ENCODE results near the gene RC3H1. TPM values are rescaled to one million over a fixed set of nuclear protein-coding genes. Genes with fewer than 3 reads are reported as not detected.
"Not testable (repeated sequence)": the region's sequence is repeated elsewhere in the genome, so short reads cannot be mapped to it uniquely, and the experiment has no call there.

Gene RC3H1
- polyA plus RNA-seq, 4 donors, result 9.5 to 14.3 (median 13.7) TPM

DNA sequence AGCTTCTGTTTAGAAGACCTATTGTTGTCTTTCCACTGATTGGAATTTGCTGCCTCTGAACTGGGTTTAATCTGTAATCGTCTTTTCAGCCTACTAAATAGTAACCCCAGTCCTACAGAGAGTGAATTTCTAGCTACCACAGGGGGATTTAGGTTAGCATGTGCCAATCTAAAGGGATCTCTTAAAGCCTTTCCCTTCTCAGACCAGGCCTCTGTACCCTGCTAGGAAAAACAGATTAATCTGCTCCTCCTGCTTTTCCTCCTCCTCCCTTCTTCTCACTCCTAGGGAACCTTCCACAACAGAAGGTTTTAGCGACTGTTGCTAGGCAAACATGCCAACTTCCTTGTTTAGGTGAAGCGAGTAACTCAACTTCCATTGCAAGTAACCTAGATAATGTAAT is 1.3 kb upstream of the RC3H1 start:
- DNase-seq (ENCODE audit: low read depth in 4 of 4, low spot score in 3 of 4), result peak in 3 of 4 donors; percentile 22 to 49 (median 38)

DNA sequence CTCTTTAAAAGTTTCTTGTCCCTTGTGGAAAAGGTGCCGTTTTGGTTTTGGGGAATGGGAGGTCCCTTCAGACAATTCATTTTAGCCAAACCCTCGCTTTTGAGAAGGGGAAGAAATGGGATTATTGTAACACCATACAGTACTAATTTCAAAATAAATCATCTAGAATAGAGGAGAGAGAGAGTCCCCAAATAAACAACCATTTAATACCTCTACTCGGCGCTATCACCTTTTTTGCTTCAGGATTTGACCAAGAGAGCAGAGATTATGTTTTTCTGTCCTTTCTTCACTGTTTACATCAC is 770 bp upstream of the RC3H1 start:
- no peak for DNase-seq (ENCODE audit: low read depth in 4 of 4, low spot score in 3 of 4)

DNA sequence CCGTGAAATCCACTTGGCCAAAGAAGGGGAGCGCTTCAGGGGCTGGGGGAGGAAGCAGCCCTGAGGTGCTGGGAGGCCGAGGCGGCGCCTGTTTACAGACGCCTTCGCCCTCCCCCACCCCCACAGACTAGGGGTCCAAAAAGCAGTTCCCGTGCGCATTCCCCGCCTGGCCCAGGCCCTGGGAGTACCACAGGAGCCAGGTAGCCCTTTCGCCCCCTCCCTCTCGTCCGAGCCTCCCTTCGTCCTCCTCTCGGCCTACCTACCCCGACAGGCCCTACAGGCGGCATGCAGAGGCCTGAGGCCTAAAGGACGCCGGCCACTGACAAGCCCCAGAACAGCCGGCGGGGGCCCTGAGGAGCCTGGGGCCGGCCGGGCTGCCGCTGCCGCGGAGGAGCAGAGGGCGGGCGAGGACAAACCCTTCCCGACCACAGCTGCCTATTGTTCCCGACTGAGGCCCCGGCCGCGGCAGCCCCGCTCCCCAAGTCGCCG is 522 bp downstream of the RC3H1 start:
- peak in 3 of 4 donors; percentile 32 to 56 (median 40) for DNase-seq (ENCODE audit: low read depth in 4 of 4, low spot score in 3 of 4)

DNA sequence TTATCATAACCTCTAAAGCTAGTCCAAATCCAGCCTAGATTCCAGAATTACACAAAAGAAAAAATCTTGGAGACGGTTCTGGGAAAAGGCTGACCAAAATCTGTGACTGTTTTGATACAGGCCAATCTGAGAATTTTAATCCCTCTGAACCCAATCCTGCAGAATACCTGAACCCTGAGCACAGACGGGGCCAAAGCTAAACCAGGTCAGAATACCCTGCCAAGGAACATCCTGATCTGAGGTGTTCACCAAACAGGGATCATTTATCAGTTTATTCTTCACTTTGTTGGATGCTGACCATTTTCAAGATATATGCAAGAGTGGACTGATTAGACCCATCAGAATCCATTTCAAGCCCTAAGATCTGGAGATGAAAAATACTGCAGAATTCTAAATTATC is 3.6 kb downstream of the RC3H1 start:
- DNase-seq (ENCODE audit: low read depth in 4 of 4, low spot score in 3 of 4), result no peak

DNA sequence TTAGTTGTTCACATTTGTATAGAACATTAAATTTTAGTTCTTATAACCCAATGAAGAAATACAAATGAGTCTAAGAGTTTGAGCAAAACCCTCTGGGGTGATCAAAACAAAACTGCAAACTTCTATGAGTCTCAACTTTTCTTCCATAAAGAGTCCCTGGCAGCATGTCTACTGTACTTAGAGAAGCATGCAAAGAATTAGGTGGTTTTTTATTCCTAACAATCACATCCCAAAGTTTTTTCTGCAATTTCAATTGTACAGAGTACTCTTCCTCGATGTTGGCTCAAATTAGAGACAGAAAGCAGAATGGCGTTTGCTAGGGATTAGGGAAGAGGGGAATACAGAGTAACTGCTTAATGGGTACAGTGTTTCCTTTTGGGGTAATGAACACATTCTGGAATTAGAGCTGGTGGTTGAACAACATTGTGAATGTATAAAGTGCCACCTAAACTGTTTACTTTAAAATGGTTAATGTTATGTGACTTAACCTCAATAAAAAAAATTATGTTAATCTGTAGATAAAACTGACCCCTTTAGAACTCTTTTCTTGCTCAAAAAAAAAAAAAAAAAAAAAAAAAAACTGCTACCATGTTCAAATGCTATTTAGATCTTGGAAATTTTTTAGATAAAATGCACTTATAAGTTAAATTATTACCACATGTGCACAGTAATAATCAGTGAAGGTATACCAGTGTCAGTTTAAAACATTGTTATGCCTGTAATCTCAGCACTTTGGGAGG is 4.8 kb downstream of the RC3H1 start:
- DNase-seq (ENCODE audit: low read depth in 4 of 4, low spot score in 3 of 4), result no peak

DNA sequence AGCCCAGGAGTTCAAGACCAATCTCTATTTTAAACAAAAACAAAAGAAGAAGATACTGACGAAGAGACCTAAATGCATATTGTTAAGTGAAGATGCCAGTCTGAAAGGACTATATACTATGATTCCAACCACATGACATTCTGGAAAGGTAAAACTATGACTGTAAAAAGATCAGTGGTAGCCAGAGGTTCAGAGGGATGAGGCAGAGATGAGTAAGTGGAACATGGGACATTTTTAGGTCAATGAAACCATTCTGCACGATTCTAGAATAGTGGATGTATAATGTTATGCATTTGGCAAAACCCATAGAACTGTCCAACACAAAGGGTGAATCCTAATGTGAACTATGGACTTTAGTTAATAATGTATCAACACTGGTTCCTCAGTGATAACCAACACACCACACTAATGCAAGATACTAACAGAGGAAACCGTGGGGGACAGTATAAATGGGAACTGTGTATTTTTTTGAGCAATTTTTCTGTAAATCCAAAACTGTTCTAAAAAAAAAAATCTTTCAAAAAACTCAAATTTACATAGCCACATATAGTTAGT is 8.2 kb downstream of the RC3H1 start:
- DNase-seq (ENCODE audit: low read depth in 4 of 4, low spot score in 3 of 4), result no peak

DNA sequence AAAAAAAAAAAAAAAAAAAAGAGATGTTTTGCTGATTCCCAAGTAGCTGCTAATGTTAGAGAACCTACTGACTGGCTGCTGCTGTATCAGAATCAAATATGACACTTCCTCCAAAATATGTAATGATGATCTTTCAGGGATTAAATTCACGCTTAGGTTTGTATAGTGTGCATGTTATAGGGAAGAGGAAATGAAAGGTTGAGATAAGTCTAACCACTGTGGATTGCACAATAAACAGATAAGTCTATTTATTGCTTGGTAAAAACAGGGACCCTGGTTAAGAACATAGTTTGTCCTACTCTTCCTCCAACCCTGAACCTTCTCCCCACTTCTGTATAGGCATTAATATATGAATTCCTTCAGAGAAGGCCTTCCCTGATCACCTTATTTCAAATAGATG is 13.2 kb downstream of the RC3H1 start:
- no peak for DNase-seq (ENCODE audit: low read depth in 4 of 4, low spot score in 3 of 4)

DNA sequence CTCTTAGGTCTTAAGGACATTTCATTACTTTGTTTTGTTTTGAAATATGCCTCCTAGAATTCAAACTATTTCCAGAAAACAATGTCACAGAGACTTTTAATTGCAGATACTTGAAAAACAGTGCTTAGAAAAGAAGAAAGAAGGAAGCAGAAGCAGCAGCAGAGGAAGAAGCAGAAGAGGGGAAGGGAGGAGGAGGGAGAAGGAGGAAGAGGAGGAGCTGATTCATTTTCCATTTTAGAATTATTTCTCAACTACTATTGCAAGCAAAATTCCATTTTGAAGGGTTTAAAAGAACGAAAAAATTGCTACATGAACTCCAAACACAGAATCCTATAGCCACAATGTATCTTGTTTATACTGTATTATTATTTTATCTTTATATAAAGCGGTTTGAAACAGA is 13.9 kb downstream of the RC3H1 start:
- DNase-seq (ENCODE audit: low read depth in 4 of 4, low spot score in 3 of 4), result no peak

DNA sequence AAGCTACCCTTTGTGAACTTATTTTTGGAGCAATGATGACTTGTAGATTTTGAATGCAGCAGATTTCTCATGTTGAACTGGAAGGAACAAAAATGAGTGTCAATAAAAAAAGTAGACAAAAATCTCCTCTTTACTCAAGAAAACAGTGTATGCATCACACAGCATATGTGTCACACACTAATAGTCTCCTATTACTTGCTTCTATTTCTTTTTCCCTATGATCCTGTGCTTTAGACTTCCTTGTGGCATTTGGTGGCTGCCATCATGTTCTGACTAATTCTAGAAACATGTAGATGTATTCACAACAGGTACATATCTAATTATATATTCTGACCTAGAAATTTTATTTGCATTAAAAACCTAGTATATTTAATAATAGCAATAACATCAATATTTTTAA is 14.3 kb downstream of the RC3H1 start:
- DNase-seq (ENCODE audit: low read depth in 4 of 4, low spot score in 3 of 4), result no peak

DNA sequence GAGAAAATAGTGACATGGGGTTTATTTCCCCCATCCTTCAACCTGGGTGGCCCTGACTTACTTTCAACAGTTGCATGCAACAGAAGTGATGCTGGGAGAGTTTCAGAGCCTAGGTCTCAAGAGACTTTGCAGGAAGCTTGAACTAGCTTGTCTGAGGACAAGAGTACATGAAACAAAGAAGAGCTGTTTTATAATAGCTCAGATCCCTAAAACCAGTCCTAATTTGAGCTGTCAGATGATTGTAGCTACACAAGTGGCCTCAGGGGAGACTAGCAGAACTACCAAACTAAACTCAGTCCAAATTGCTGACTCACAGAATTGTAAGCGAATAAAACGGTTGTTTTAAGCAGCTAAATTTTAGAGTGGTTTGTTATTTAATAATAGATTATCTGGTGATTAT is 17.1 kb downstream of the RC3H1 start:
- DNase-seq (ENCODE audit: low read depth in 4 of 4, low spot score in 3 of 4), result no peak

DNA sequence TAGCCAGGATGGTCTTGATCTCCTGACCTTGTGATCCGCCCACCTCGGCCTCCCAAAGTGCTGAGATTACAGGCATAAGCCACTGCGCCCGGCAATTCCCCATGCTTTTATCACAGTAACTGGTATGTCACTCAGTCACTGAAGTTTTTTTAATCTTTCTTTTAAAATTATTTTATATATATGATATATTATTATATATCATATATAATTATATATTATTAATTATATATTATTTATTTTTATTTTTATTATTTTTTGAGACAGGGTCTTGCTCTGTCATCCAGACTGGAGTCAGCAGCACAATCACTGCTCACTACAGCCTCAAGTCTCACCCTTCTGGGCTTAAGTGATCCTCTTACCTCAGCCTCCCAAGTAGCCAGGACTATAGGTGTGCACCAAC is 18.3 kb downstream of the RC3H1 start:
- DNase-seq (ENCODE audit: low read depth in 4 of 4, low spot score in 3 of 4), result no peak

DNA sequence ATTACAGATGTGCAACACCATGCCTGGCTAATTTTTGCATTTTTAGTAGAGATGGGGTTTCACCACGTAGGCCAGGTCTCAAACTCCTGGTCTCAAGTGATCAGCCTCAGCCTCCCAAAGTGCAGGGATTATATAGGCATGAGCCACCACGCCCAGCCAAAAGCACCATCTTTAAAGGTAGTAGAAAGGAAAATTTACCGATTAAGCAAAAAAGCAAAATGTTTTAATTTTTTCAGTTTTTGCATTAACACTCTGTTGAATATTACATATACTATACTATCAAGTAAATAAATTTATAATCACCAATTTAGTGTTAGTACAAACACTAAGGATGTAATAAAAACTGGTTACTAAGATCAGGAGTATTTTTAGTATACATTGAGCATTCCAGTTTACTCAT is 20.6 kb downstream of the RC3H1 start:
- no peak for DNase-seq (ENCODE audit: low read depth in 4 of 4, low spot score in 3 of 4)

DNA sequence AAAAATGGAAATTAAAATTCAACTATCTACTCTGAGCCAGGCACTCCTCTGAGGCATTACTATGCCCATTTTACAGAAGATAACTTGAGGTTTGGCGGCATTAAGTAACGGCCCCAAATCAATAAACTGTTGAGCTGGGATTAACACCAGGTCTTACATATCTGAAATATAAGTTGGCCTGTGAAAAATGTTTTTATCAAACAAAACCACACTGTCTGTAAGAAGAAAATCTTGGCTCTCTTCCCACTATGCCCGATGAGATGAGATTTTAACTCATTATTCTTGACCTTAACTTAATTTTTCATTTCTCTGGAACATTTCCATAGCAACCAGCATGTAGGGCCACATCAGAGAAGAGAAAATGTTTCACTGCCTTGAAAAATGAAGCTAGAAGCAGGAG is 21.8 kb downstream of the RC3H1 start:
- no peak for DNase-seq (ENCODE audit: low read depth in 4 of 4, low spot score in 3 of 4)

DNA sequence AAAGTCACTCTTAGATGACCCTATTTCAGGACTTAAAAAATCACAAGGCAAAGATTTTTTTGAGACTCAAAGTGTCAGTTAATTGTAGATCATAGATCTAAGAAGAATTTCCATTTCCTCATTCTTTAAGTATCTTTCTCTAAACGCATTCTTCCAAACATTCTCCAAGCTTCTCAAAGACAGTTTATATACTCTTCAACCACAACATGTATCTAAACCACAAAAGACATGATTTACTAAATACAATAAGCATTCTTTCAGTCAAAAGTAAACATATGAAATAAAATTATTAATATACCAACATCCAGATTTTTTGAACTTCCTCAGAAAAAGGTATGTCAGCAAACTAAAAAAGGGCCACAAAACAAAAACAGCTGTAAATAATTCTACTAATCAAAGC is 24.4 kb downstream of the RC3H1 start:
- DNase-seq (ENCODE audit: low read depth in 4 of 4, low spot score in 3 of 4), result no peak

DNA sequence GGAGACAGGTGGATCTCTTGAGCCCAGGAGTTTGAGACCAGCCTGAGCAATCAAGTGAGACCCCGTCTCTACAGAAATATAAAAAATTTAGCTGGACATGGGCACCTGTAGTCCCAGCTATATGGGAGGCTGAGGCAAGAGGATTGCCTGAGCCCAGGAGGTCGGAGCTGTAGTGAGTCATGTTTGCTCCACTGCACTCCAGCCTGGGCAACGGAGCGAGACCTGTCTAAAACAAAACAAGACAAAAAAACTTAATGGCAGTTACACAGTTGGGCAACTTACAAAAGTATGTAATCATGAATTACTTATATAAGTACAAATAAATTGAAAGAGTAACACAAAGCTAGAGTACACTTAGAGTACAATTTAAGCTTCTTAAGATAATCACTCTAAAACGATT is 25.2 kb downstream of the RC3H1 start:
- DNase-seq (ENCODE audit: low read depth in 4 of 4, low spot score in 3 of 4), result no peak

DNA sequence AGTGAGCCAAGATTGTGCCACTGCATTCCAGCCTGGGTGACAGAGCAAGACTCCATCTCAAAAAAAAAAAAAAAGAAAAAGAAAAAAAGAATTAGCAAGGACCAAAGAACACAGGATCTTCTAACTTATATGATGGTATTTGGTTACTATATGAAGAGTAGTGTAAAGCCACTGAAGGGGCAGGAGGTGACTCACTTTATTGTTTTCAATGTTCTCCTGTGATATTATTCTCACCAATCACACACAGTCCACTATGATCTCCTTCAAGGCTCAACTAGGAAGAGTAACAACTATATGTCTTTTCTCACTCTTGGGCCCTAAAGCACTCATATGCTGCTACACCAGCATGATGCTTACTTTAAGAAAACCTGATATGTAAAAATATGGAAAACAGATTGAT is 26.7 kb downstream of the RC3H1 start:
- DNase-seq (ENCODE audit: low read depth in 4 of 4, low spot score in 3 of 4), result no peak

DNA sequence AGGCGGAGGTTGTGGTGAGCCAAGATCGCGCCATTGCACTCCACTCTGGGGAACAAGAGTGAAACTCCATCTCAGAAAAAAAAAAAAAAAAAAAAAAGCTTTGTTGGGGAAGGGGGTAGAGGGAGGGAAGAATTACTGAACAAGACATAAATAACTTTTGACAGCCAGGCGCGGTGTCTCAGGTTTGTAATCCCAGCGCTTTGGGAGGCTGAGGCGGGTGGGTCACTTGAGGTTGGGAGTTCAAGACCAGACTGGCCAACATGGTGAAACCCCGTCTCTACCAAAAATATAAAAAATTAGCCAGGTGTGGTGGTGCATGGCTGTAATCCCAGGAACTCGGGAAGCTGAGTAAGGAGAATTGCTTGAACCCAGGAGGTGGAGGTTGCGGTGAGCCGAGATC is 28.2 kb downstream of the RC3H1 start:
- not testable (repeated sequence) for DNase-seq (ENCODE audit: low read depth in 4 of 4, low spot score in 3 of 4)

DNA sequence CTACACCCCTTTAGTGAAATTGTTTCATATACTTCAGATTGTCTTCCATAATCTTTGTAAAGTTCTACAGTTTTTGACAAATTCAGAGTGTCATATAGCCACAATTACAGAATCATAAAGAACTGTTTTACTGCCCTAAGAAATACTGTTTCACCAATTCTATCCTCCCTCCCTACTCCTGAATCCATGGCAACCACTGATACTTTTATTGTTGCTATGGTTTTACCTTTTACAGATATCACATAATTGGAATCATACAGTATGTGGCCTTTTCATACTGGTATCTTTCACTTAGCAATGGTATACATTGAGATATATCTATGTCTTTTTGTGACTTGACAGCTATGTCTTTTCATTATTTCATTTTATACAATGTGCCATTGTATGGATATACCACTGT is 34.1 kb downstream of the RC3H1 start:
- DNase-seq (ENCODE audit: low read depth in 4 of 4, low spot score in 3 of 4), result no peak

DNA sequence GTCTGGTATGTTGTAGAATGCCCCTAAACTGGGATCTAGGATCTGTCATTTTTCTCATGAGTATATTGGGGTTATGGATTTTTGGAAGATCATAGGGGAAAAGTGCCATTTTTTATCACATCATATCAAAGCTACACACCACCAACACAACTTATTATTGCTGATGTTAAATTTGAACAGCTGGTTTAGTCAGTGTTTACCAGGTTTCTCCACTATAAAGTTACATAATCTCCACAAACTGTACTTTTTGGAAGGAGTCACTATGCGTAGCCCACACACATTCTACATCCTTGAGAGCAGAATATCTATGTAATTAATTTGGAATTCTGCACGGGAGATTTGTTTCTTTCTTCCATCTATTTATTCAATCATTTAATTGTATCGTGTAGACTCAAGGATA is 35.2 kb downstream of the RC3H1 start:
- no peak for DNase-seq (ENCODE audit: low read depth in 4 of 4, low spot score in 3 of 4)

DNA sequence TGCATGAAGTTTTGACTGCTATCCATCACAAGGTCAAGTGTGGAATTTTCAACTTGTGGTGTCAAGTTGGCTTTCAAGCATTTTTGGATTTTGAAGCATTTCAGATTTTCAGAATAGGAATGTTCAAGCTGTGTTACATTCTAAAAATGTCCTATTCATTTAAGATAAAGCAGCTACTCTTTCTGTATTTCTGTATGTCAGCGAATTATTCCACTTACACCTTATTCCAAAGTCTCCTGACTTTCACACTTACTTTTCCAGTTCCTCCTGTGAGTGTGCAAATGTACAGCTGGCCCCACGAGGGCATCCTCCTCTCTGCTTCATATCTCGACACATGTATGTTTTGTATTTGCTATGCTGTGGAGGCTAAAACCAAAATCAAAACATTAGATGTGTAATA is 51.9 kb downstream of the RC3H1 start:
- DNase-seq (ENCODE audit: low read depth in 4 of 4, low spot score in 3 of 4), result no peak

DNA sequence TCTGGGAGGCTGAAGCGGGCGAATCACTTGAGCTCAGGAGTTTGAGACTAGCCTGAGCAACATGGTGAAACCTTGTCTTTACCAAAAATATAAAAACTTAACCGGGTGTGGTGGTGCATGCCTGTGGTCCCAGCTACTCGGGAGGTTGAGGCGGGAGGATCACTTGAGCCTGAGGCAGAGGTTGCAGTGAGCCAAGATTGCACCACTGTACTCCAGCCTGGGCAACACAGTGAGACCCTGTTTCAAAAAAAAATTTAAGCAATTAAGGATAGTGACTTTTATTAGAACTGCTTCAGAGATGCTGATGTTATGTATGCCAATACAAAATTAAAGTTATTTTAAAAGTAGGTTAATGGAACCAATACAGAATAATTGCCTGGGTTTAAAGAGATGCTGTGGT is 56.3 kb downstream of the RC3H1 start:
- DNase-seq (ENCODE audit: low read depth in 4 of 4, low spot score in 3 of 4), result not testable (repeated sequence)

DNA sequence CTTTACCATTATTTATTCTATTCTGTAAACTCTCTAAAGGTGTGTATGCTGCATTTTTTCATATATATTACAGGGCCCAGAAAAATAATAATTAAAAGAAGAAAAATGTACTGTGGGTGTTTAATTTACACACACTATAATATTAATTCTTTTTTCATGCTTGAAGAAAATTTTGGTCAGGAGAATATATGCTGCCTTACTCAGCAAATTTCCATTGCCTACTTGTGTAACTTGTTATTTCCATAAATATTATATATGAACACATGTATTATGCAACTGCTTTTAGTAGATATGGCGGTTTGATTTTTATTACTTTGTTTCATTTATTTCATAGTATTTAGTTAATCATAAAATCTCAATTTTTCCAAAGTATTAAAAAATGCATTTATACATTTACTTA is 58.7 kb downstream of the RC3H1 start:
- DNase-seq (ENCODE audit: low read depth in 4 of 4, low spot score in 3 of 4), result no peak

DNA sequence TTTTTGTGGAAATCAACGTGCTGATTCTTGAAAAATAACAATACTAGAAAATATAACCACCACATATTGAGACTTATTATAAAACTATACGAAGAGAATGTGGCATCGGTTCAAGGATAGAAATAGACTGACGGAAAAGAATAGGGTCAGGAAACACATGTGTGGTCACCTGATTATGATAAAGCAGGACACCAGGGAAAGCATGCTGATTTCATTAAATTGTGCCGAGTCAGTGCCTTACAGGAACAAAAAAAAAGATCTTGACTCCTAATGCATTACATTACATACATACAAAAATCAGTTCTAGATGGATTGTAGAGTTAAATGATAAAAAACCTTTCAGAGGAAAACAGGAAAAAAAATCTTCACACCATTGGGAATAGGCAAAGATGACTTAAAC is 61.5 kb downstream of the RC3H1 start:
- DNase-seq (ENCODE audit: low read depth in 4 of 4, low spot score in 3 of 4), result no peak

Data from right renal pelvis (tissue), 4 donors.